NCI-H510A (cell line): Measurements from ENCODE around the gene SRPX.

ENCODE experiments used
- DNase-seq: peaks from one replicate; lab custom pipeline; 2025; lab: John Stamatoyannopoulos, UW

The SRPX gene

DNA sequence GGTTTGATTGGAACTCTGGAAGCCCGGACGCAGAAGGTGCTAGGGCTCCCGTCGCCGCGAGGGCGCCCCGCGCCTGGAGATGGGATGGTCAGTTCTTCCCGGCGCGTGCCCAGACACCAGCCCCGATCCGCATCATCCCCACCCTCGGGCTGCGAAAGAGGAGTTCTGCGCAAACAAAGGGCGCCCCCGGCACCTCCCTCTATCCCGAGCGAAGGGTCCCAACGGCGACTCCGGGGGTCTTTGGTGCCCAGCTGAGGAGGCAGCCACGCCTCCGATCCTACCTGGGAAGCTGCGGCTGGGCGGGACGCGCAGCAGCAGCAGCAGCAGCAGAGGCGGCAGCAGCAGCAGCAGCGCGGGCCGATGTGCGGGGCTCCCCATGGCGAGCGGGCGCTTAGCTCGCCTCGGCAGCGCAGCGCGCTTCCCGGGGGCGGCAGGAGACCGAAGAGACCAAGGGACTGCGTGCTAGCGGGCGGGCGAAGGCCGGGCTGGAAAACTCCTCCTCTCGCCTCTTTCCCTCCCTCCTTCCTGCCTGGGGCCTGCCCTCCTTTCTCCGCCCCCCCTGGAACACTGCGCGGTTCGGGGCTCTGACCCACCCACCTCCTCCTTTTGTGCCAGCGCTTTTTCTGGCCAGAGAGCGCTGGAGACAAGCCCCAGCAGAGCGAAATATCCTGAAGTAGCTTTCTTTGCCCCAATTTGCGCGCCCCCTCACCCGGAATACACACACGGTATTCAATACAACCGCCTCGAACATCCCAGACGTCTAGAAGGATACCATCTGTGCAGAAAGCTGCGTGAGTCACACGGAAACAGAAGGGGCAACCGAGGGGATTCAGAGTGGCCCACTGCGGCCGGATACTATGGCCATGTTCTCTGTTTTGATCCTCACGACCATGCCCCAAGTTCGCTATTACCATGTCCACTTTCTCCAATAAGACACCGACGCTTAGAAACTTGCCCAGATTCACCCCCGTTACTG is at the start of gene SRPX:
Gene SRPX (minus strand): TSS at position 457 of the 976 bp plus-strand sequence. CDS start 79 bp downstream, at position 378.
- DNase-seq, result no peak

DNA sequence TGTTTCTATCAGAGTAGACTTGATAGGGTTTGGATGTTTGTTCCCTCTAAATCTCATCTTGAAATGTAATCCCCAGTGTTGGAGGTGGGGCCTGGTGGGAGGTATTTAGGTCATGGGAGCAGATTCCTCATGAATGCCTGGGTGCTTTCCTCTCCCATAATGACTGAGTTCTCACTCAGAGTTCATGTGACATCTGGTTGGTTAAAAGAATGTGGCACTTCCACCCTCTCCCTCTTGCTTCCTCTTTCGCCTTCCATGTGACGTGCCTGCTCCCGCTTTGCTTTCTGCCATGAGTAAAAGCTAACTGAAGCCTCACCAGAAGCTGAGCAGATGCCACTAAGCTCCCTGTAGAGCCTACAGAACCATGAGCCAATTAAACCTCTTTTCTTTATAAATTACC is 47.3 kb upstream of the SRPX start:
- no peak for DNase-seq

DNA sequence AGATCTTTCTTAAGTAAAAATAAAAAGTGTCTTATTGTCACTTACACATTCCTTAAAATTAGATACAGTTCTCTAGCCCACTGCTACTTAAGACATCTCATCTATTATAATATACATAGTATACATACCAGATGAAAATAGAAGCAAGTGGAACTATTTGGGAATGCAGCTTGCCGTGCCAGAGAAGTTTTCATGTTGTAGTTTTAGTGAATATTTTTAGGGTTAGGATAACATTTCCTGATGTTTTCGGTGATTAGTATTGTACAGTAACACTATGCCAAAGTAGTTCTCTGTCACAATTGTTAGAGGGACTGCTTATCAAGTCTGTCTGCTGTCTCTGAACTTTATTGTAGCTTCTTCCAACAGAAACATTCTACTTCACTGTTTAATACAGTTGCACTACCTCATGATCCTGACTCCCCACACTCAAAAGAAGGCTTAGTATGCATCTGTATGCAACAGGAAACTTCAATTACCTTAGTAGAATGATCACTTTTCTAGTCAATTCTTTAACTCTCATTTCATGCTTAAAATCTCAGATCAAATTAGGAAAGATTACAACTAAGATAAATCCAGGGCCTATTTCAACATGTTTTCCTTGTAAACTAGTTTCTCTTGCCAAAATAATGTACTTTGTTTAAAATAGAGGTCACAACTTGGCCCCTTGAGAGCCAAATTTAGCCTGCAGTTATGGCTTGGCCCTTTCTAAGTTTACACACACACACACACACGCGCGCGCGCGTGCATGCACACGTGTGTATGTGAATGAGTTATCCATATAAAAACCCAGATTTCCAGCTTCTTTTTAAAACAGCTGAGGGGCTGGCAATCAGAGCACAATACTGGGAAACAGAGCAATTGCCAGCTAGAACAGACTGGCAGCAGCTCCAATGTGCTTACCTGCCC is 42.3 kb upstream of the SRPX start:
- no peak for DNase-seq

DNA sequence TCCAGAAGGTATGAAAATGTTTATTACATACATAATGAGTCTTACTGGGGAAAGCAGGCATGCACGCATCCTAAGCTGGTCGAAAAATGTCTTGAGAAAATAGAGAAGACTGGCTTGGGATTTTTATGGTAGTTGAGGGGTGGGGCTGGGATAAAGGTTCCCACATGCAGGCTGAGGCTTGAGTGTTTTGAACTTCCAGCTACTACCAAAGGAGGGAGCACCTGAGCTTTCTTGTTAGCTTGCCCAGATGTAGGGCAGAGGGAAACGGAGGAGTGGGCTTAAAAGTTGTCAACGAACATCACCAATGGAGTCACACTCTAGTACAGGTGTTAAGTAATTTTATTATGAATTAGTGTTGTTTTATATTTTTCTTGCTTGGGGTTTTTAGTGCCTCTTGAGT is 39.6 kb upstream of the SRPX start:
- DNase-seq, result no peak

GRCh38 chrX:38256019-38256418 is 35.3 kb upstream of the SRPX start:
- no peak for DNase-seq

- no peak for DNase-seq
These were observed 29.3 kb upstream of the SRPX start for GRCh38 chrX:38249965-38250364.

DNA sequence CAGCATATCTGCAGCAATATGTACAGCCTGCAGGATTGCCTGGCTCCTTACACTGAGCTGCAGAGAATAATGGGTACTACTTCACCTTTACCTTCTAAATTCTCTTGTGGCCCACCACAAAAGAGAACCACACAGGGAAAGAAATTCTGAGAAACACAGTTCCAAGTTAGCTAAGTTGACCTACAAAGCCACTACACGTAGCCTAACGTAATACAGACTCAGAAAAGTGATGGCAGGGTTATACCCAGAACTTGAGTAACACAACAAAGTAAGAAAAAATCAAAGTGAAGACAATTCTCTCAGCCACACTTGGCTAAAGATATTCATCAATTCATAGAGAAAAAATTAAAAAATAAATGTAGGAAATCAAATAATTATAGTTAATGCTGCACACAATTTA is 26.4 kb upstream of the SRPX start:
- no peak for DNase-seq

DNA sequence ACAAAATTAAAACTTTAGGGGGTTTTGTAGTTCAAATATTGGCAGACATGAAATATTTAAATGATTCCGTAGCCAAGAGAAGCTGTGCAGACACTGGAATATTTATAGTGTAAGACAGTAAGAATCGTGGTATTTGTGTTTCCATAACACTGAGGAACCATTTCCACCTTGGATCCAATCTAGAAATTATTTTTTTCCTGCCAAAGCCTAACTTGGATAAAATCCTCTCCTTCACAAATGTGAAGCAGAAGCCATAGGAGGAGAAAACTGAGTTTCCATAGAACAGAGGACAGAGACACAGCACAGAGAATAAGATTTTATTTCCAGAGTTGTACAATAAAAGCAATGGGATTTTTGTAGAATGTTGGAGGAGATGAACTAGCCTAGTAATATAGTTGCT is 19.9 kb upstream of the SRPX start:
- no peak for DNase-seq

DNA sequence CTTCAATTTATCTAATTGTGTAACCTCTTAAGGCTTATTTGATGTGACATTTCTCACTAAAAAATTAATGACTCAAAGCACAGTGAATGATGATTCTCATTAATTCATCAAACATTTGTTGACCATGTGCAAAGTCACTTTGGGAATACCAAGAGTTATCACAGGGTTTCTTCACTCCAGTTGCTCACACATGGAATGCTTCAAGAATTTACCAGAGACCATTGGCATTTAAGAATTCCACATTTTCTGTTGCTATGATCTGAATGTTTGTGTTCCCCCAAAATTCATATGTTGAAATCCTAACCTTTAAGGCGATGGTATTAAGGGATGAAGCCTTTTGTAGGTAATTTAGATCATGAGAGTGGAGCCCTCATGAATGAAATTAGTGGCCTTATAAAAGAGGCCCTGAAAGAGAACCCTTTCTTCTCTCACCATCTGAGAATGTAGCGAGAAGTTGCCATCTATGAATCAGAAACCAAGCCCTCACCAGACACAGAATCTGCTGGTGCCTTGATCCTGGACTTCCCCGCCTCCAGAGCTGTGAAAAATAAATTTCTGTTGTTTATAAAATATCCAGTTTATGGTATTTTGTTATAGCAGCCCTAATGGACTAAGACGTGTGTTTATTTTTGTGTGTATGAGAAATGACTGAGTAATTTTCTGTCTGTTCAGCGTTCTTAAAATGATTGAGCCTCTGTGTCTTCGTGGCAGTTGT is 16.4 kb upstream of the SRPX start:
- no peak for DNase-seq

DNA sequence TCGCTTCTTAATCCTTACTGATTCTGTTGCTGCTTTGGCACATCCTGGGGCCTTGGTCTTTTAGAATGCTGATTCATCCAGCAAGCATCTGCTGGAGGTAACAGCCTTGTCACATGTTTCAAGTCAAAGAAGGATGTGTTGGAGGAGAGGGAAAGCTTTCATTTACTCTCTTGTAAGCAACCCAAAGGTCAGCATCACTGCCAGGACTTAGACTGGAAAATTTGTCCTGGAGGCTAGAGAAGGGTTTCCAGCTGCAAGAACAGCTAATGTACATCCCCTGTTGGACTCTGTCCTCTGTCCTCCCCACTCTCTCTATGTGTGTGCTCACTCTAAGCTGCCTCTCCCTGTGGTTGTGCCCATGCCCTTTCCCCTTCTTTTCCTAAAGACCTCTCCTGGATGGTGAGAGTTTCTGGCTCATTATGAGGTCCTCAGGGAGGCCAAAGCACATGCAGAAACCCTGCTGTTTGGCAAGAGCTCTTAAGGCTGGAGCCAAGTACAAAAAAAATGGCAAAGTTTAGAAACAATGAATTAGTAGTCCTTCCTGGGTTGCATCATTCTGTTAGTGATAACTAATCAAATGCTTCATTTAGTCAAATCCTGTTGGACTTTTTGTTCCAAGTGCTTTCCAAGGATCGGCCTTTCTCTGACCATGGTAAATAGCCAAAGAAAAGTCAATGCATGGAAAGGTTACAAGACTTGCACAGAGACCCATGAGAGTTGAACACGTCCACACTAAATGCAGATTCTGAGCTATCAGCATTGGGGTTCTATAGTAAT is 13.4 kb upstream of the SRPX start:
- no peak for DNase-seq

DNA sequence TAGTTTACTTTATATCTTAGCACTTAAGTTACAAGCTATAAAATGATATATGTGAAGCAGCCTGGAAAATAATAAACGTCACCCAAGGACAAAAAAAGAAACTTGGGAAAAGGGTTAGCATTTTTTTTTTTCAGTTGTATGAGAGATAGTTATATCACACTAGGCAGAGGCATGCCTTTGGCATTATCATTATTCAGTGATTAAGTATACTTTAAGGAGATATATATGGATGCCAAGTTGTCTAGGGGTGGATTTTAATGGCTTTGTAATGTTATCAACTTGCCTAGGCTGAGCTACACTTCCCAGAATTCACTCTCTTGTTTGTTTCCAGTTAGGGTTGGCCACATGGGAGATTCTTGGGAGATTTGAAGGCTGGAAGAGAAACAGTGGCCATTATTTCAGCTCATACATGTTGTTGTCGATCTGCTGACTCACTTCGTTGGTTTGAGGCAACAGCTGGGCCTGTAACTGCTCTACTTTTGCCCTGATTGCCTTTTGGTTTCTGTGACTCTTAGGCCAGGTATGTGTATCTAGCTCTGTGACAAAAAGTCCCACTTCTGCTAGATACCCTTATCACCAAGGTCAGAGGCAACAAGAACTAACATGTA is 11.5 kb upstream of the SRPX start:
- no peak for DNase-seq

DNA sequence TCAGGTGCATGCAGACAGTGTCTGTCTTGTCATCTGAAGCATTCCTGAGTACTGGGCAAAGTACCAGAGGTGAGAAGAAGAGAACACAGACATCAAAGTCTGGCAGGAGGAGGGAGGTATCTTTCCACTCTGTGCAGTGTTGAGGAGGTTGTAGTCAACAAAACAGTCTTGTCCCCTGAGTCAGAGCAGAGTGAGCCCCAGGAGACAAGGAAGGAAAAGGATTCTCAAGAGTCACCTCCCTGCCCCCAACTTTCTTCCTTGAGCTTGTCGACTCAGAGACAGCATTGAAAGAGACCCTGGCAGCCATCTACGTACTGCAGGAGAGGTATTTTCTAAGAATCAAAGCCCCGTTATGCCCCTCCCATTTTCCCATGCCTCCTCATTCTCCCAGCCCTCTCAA is 4.4 kb upstream of the SRPX start:
- no peak for DNase-seq

GRCh38 chrX:38224160-38224559 is 3.5 kb upstream of the SRPX start:
- DNase-seq, result no peak

DNA sequence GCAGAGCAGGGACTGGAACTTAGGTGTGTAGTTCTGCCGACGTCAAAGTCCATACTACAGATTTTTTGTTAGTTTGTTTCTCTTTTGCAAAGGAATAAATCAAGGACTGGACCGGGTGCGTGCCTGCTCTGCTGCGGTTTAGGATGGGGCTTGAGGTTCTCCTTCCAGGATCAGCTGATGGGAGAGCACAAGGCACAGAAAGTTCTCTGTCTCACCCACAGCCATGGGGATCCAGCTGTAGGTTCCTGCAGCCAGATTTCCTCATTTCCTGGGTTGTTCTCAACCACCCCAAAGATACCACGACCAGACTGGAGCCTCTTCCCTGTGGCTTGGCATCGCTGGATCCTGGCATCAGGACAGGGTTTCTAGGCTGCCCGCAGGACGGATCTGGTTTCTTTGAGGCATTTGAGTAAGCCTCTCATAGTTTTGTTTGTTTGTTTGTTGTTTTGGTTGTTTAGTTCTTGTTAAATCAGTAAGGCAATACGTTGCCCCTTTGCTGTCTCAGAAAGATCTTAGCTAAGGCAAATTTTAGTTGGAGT is 789 bp upstream of the SRPX start:
- no peak for DNase-seq

GRCh38 chrX:38220024-38220414 is 652 bp downstream of the SRPX start:
- DNase-seq, result no peak

- DNase-seq, result no peak
These were observed 4.0 kb downstream of the SRPX start for GRCh38 chrX:38216642-38217041.

DNA sequence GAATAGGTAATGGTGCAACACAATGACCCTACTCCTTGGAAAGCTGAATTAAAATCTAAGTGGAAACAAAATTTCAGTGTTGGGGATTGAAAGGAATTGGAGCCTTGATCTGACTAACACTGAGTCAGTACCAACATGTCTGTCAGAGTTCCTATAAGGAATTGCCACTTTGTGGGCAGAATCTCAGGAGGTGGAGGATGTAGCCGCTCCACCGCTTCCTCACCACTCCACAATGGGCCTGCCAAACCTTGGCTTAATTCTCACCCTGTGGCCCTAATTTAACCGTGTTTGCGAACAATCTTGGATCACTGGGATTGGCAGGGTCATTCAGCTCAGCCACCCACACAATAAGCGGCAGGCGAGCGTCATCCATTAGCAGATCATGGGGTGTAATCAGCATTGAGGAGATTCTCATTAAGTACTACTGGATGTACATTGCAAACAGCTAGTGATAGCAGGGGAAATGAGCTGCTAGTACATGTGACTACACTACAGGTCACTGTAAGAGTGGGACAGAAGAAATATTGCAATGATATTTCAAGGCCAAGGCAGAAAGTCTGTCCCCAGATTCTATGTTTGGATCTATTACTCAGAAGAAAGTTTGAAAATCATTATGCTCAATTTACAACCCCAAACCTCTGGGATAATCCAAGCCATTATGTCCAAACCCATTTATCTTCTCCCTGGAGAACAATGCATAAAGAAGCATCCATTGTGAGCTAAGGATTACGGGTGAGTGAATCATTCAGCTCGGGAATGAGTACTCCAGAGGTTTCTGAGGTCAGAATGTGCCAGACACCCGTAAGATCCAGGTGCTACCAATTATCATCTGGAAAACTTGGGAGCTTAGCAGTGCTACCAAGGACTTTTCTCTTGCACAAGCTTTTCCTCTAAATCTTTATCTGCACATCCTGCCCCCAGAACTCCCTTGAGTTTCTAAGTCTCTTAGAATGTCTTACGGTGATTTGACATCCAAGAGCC is 5.8 kb downstream of the SRPX start:
- no peak for DNase-seq

- DNase-seq, result no peak
These were observed 6.6 kb downstream of the SRPX start for GRCh38 chrX:38214044-38214443.

GRCh38 chrX:38211891-38212635 is 8.6 kb downstream of the SRPX start:
- no peak for DNase-seq
